ENCODE results near the gene KDM2A. TPM values are rescaled to one million over a fixed set of nuclear protein-coding genes. Genes with fewer than 3 reads are reported as not detected.
A peak's percentile ranks its signal among the peaks of the same experiment; 100 is the strongest.

KDM2A gene
- total RNA-seq, 1 donor from 2014 or later: 97.5 TPM

DNA sequence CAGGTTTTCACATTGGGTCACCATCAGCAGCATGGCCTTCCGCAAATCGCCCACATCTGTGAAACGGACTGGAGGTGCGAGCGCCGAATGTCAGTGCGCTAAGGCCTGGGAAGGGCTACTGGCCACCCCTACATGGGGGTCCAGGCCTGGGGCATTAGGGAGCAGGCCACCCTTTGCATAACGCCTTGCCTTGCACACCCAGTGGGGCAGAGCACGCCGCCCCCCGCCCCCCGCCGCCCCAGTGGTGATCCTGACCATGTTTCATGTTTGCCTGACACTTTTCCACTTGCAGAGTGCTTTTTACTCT, 149.9 kb downstream of the KDM2A start:
- TF ChIP-seq, protein P1, sequence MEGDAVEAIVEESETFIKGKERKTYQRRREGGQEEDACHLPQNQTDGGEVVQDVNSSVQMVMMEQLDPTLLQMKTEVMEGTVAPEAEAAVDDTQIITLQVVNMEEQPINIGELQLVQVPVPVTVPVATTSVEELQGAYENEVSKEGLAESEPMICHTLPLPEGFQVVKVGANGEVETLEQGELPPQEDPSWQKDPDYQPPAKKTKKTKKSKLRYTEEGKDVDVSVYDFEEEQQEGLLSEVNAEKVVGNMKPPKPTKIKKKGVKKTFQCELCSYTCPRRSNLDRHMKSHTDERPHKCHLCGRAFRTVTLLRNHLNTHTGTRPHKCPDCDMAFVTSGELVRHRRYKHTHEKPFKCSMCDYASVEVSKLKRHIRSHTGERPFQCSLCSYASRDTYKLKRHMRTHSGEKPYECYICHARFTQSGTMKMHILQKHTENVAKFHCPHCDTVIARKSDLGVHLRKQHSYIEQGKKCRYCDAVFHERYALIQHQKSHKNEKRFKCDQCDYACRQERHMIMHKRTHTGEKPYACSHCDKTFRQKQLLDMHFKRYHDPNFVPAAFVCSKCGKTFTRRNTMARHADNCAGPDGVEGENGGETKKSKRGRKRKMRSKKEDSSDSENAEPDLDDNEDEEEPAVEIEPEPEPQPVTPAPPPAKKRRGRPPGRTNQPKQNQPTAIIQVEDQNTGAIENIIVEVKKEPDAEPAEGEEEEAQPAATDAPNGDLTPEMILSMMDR (conservative IDR thresholded peaks at IDR 0.05): no peak
- DNase-seq (ENCODE audit: extremely low spot score, unreplicated experiment): no peak
- H3K9me3 Mint-ChIP-seq: no peaks in the 10 kb centered on the region
- no peak overlapping the region for H3K27ac Mint-ChIP-seq
- H3K27me3 Mint-ChIP-seq: no peaks in the 10 kb centered on the region
- H3K4me1 Mint-ChIP-seq (ENCODE audit: unreplicated experiment): peaks cover 28% of the 10 kb centered on the region
- no peaks in the 10 kb centered on the region for H3K36me3 Mint-ChIP-seq
- peak overlapping the region; percentile 70 for H3K4me3 Mint-ChIP-seq

DNA sequence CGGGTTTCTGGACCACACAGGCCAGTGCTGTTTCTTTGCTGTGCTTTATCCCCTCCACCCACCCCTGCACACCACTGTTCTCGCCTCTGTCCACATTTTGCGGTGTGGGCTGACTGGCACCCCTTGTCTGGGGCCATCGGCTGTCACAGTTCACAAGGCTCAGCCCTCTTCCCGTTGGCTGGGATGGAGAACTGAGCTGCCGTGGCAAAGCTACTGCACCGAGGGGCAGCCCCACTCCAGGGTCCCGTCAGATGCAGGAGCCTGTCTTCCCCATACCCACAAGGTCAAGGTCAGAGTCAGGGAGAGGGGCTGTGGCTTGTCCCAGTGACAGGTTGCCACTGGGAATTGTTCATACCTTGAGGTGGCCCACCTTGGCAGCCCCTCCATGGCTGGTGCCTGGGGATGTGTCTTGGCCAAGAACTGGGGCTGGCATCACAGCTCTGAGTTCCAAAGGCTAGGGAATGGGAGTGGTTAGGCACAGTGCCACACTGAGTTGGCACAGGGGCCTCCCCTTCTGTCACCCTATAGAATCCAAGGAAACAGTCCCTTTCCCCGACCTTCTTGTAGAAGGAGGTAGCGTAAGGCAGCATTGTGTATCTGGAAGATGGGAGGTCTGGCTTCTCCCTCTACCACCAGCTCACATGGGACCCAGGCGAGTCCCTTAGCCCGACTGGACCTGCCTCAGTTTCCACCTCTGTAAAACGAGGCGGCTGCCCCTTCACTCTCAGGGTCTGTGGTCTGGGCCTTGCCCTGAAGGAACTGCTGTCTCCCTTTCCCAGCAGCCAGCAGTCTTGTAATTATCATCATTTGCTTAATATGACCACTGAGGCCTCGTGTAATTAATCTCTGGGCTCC, 150.6 kb downstream of the KDM2A start:
- no peaks in the 10 kb centered on the region for H3K36me3 Mint-ChIP-seq
- peak overlapping the region; percentile 73 for H3K27ac Mint-ChIP-seq
- no peak for DNase-seq (ENCODE audit: extremely low spot score, unreplicated experiment)
- no peaks in the 10 kb centered on the region for H3K27me3 Mint-ChIP-seq
- TF ChIP-seq, protein P1 (conservative IDR thresholded peaks at IDR 0.05): no peak
- no peaks in the 10 kb centered on the region for H3K9me3 Mint-ChIP-seq
- peak overlapping the region; percentile 83 for H3K4me3 Mint-ChIP-seq
- peaks cover 28% of the 10 kb centered on the region for H3K4me1 Mint-ChIP-seq (ENCODE audit: unreplicated experiment)

DNA sequence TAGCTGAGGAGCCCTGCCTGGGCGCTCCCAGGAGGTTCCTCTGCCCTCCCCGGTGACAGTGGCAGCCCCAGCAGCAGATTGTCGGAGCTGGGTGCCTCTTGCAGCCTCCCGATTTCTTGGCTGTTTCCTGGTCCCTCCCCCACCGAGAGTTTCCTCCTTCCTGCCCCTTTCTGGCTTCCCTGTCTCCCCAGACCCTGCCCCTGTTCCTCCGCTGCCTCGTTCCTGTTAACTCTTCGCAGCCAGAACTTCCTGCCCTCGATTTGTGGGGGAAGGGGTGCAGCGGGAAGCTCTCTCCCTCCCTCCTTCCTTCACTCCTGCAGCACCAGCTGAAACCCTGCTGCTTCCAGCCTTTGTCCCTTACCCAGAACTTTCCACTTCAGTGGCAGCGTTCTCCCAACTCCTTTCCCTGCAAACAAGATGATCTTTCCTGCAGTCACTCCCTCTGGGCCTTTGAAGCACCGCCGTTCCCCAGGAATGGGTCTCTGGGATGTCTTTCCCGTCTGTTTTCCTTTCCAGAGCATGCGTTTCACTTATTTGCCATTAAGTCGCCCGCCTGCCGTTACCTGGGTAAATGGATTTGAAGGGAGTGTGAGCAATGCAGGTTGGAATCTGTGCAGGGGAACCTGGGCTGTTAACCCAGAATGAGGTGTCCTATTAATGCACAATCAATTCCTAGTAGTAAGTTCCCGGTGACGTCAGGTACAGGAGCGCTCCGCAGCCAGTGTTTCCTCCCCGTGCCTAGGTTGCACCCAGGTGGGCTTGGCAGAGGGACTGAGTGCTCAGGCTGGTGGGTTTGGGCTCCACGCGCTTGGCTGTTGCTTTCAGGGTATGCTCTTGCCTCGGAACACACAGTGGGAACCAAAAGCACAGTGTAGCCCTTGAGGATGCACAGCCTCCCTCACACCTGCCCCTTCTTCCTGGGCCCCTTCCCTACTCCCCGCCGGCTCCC, 151.5 kb downstream of the KDM2A start:
- TF ChIP-seq, protein P1 (conservative IDR thresholded peaks at IDR 0.05): no peak
- H3K27me3 Mint-ChIP-seq: no peaks in the 10 kb centered on the region
- peak overlapping the region; percentile 73 for H3K27ac Mint-ChIP-seq
- H3K4me1 Mint-ChIP-seq (ENCODE audit: unreplicated experiment): peaks cover 23% of the 10 kb centered on the region
- no peak for DNase-seq (ENCODE audit: extremely low spot score, unreplicated experiment)
- no peaks in the 10 kb centered on the region for H3K36me3 Mint-ChIP-seq
- H3K4me3 Mint-ChIP-seq: peak overlapping the region; percentile 83
- H3K9me3 Mint-ChIP-seq: no peaks in the 10 kb centered on the region

DNA sequence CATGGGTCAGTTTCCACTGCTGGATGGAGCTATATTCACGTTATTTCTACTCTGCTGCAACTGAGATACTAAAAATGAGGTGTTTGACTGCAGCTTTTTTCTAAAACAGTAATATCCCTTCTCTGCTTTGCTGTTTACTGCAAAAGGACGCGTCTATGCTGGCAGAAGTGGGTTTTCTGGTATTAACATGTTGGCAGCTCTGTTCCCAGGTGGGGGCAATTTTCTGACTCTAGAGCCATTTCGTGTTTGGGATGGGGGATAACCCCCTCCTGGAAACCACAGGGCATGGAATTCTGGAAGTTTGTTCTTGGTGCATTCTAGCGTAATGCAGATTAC, 152.1 kb downstream of the KDM2A start:
- peak overlapping the region; percentile 73 for H3K27ac Mint-ChIP-seq
- no peaks in the 10 kb centered on the region for H3K36me3 Mint-ChIP-seq
- H3K9me3 Mint-ChIP-seq: no peaks in the 10 kb centered on the region
- peaks cover 23% of the 10 kb centered on the region for H3K4me1 Mint-ChIP-seq (ENCODE audit: unreplicated experiment)
- H3K4me3 Mint-ChIP-seq: peak overlapping the region; percentile 83
- TF ChIP-seq, protein P1 (conservative IDR thresholded peaks at IDR 0.05): no peak
- no peaks in the 10 kb centered on the region for H3K27me3 Mint-ChIP-seq
- DNase-seq (ENCODE audit: extremely low spot score, unreplicated experiment): no peak

DNA sequence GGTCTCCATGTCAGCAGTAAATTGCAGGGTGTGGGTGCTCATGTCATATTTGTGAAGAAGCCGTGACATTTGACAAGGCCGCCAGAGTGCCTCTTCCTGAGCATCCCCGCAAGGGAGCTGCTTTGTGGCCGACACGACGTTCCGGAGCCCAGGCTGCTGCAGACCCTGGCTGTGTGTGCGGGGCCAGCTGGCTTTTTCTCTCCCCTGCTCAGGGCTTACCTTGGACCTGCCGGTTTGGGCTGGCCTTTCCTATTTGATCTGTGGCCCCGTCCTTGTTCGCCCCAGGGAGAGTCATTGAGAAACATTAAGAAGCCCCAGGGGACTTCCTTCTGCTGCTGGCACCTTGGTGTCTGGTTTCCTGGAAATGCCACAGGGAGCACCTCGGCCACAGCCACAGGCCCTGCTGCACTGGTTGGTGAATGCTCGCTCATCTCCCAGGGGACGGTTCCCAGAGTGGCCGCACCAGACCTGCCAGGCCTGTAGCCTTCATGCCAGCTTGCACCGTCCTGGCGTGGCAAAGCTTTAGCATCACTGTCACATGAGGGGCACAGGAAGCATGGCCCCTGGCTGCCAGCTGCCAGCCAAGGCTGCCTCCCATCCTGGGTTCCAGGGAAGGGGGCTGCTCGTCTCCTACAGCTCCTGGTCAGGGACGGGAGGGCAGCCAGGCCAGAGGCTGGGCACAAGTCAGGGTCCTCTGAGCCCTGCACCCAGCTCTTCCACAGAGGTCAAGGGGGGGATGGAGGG, 152.7 kb downstream of the KDM2A start:
- Mint-ChIP-seq H3K27me3 (no peaks in the 10 kb centered on the region), H3K4me3 (peak overlapping the region; percentile 83), H3K4me1 (ENCODE audit: unreplicated experiment) (peaks cover 23% of the 10 kb centered on the region), H3K36me3 (no peaks in the 10 kb centered on the region), H3K27ac (peak overlapping the region; percentile 73), H3K9me3 (no peaks in the 10 kb centered on the region)
- TF ChIP-seq, protein P1 (conservative IDR thresholded peaks at IDR 0.05): no peak
- DNase-seq (ENCODE audit: extremely low spot score, unreplicated experiment): no peak
